Ovary (tissue), 3 donors: ENCODE data around the gene GAS6.

Experiments
- POLR2A ChIP-seq: fragments of 450-650 bp; IDR thresholded peaks from one replicate; pipeline ENCODE4 v1.6.1; 2017; ENCODE audit warnings: antibody characterized with exemption, mild to moderate bottlenecking, moderate library complexity
- TF ChIP-seq, protein P1 (sequence below), 3 donors: fragments of 450-650 bp in 2 of 3; fragments of 200-600 bp in 1 of 3; IDR thresholded peaks; one replicate each; pipeline versions ENCODE4 v1.5.1 to v1.8.0; 2016 to 2022; ENCODE audit warnings: antibody characterized with exemption in 3 of 3, mild to moderate bottlenecking in 1 of 3
- donor health status: DM: no; HTN: no; CAD: no.

DNA sequence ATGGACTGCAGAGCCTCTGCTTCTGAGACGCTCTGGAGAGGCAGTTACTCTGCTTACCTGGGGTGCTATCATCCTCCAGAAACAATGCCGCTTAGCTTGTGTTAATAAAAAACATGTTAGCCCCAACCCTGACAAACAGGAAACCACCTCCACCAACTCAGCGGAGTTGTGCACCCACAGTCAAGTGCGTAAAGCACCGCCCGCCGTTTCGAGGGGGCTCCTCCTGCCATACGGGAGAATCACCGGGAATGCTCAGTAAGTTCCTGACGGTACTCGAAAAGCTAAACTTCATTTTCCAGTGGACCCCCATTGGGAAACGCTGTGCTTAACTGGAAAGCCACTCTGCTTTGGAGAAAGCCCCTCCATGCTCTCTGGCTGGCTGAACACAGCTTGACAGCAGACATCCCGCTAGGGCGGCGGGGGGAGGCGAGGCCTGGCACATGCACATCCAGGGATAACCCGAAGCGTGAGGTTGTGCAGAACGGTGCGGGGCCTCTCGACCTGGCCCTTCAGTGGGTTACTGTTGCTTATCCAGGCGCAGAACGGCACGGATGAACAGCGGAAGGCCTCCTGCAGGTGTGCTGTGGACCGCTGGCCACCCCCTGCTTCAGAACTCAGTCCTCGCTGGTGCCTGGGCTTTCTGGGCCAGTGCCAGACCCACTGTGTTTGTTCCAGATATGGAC lies 17.1 kb downstream of the GAS6 start:
- TF ChIP-seq, protein P1, sequence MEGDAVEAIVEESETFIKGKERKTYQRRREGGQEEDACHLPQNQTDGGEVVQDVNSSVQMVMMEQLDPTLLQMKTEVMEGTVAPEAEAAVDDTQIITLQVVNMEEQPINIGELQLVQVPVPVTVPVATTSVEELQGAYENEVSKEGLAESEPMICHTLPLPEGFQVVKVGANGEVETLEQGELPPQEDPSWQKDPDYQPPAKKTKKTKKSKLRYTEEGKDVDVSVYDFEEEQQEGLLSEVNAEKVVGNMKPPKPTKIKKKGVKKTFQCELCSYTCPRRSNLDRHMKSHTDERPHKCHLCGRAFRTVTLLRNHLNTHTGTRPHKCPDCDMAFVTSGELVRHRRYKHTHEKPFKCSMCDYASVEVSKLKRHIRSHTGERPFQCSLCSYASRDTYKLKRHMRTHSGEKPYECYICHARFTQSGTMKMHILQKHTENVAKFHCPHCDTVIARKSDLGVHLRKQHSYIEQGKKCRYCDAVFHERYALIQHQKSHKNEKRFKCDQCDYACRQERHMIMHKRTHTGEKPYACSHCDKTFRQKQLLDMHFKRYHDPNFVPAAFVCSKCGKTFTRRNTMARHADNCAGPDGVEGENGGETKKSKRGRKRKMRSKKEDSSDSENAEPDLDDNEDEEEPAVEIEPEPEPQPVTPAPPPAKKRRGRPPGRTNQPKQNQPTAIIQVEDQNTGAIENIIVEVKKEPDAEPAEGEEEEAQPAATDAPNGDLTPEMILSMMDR (IDR thresholded peaks at IDR 0.05): no peak
- no peak for TF ChIP-seq POLR2A
